CD4-positive, alpha-beta T cell treated with Interferon gamma for 1 hour (primary cell): Measurements from ENCODE around the gene PCAT6.
A peak's percentile ranks its signal among the peaks of the same experiment; 100 is the strongest.
"Not testable (repeated sequence)": the region's sequence is repeated elsewhere in the genome, so short reads cannot be mapped to it uniquely, and the experiment has no call there.

Experiments used
- DNase-seq: peaks from one replicate; pipeline ENCODE4 v3.0.0-alpha.2; 2020

PCAT6 gene

DNA sequence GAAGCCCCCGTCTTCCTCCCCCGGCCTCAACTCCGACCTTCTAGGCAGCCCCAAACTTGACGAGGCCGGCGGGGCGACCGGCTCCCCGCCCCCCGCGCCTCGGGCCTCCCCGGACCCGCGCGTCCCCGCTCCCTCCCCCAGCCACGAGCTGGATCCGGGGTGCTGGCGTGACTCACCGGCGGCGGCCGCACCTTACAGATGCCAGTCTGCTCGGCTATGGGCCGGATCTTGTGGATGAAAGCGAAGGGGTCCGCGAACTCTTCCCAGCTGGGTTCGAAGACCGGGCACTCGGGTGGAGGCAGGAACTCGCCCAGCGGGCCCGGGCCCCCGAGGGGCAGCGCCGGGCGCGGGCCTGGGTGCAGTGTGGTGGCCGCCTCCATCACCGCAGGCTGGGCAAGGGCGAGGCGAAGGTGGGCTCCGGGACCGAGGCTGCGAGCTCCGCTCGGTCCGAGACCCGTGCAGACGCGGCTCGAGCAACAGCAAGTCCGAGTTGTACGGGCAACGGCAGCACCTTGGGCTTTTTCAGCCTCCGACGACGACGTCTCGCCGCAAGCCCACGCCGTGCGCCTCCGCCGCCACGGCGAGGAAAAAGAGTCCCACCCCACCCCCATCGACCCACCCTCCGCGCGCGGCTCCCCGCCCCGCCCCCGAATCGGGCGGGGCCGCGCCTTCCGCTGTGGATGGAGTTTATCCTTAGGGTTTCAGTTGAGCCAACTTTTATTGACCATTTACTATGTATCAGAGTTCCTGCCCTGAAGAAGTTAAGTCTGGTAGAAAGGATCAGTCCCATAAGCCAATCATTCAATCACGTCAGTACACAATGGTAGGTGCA is 2.6 kb upstream of the PCAT6 start, which contains the start of gene KDM5B:
Gene KDM5B (minus strand): TSS at position 496 of the 832 bp plus-strand sequence. CDS start 116 bp downstream, at position 380.
- peak; percentile 58 for DNase-seq

GRCh38 chr1:202809597-202810159 is 1.1 kb upstream of the PCAT6 start:
- no peak for DNase-seq

DNA sequence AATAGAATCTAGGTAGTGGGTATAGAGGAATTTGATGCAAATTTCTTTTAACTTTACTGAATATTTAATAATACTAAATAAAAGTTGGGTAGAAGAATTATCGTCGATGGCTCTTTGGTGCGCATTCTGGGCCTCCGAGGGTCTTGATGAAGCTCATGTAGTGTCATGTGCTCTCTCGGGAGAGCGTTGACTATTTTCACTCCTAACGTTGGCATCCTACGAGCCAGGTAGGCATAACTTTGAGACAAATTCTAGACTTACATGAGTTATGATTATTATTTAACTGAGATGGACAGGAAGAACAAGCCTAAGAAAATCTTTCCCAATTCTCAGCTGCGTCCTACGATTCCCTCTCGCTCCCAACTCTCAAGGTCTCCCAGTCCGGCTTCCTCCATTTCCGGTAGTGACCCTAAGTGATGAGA is 550 bp upstream of the PCAT6 start:
- no peak for DNase-seq

GRCh38 chr1:202811296-202812175 is 782 bp downstream of the PCAT6 start:
- DNase-seq = peak; percentile 5

DNA sequence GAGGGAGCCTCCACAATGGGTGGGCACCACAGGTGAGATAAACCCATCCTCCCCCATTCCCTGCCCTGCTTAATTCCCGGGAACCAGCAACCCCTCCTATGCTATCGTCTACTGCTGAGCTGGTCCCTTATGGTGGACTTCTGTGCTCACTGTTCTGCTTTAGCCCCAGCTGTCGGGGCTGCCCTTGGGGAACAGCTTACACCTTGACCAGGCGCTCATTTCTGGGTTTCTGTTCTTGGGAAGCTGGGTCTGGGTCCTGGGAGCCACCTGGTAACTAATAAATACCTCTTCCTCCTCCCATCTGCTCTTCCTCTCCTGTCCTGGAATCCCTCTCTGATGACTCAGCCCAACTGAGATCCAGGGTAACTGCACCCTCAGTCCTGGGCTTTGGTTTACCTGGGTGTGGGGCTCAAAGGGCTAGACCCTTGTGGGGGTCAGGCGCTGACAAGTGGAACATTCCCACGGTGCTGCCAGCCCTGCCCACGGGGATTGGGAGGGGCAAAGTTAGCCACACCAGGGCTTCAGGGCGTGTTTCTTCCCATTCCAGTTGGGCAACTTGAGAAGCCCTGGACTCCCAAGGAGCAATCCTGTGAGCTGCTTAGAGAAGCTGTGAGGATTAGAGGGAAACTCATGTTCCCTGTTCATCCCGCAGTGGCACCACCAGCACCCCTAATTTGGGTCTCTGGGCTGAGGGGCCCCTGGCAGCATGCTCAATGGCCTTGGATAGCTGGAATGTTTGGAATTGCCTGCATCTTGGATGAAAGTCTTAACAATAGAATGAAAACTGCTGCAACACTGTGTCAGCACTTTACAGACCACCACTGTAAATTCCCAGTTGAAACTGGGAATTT is 1.6 kb downstream of the PCAT6 start:
- no peak for DNase-seq

DNA sequence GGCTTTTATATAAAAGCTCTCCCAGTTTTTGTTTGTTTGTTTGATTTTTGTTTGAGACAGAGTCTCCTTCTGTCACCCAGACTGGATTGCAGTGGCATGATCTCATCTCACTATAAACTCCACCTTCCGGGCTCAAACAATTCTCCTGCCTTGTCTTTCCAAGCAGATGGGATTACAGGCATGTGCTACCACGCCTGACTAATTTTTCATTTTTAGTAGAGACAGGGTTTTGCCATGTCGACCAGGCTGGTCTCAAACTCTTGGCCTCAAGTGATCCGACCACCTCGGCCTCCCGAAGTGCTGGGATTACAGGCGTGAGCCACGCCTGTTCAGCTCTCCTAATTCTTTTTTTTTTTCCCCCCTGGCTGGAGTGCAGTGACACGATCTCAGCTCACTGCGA is 4.4 kb downstream of the PCAT6 start:
- no peak for DNase-seq

GRCh38 chr1:202818819-202819218 is 8.1 kb downstream of the PCAT6 start:
- DNase-seq = no peak

DNA sequence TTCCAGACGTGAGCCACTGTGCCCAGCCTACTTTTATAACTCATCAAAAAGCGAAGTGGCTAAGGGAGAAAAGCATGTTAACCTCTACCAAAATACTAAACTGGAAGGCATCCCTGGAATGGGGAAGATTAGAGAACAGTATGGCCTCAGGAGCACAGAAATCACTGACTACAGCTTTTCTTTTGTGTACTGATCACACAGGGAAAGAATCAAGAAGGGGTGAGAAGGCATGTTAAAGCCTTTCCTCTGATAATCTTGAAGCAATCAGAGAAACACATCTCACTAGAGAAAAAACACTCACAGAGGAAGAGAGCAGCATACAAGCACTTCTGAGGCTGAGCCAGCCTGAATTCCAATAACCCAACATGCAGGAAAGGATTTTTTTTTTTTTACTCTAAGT is 10.7 kb downstream of the PCAT6 start:
- no peak for DNase-seq

GRCh38 chr1:202825748-202826147 is 15.0 kb downstream of the PCAT6 start:
- DNase-seq = no peak

GRCh38 chr1:202829223-202829622 is 18.5 kb downstream of the PCAT6 start:
- not testable (repeated sequence) for DNase-seq

GRCh38 chr1:202831906-202832305 is 21.2 kb downstream of the PCAT6 start:
- DNase-seq = no peak

DNA sequence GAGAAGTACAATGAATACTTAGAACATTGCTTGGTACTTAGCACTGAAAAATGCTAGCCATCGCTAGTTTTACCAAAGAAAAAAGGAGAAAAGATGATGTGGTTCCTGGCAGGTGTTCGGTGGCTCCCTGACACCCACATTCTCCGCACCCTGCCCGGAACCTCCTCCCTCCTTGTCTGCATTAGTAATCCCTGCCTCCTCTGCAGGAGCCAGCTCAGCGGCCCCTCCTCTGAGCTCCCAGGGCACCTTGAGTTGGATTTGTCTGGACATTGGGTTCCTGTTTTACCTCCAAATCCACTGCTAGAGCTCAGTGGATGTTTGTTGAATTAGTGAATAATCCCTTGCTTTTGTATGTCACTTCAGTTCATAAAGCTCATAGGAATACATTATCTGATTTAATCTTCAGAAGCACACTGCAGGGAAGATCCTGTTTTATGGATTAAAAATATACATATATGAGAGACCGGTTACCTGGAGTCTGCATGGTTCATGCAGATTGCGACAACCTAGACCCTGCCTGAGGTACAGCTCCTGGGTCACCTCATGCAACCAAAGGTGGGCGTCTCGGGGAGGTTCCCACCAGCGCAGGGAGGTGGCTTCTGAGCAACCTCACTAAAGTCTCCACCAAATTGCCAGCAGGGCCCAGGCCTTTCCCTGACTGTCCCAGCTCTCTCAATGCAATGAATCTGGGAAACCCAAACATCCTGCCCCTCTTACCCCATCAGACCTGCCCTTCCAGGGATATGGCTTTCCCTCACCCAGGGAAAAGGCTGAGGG is 24.2 kb downstream of the PCAT6 start:
- DNase-seq = no peak

DNA sequence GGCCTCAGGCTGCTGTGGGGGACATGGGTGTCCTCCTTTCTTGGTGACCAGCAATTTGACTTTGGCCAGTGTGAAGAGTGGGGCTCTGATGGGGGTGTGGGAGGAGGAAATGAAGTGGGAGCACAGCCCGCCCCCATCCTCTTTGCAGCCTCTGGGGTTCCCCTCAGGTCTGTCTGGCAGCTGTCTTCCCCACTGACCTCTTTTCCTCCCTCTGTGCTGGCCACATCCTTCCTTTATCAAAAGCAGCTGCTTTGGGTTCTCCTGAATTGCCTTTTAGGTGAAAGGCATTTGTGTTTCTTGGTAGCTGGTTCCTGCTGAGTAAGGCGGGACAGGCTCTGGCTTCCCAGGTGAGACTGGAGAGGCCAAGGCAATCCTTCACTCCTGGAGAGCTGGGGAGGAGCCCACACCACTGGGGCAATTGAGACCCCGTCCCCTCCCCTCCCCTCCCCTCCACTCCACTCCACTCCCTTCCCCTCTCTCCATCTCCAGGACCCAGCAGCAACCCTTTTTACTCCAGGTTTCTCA is 24.9 kb downstream of the PCAT6 start:
- DNase-seq = peak; percentile 24

GRCh38 chr1:202836623-202837403 is 26.1 kb downstream of the PCAT6 start:
- DNase-seq = peak; percentile 13

GRCh38 chr1:202837746-202838262 is 27.1 kb downstream of the PCAT6 start:
- no peak for DNase-seq

DNA sequence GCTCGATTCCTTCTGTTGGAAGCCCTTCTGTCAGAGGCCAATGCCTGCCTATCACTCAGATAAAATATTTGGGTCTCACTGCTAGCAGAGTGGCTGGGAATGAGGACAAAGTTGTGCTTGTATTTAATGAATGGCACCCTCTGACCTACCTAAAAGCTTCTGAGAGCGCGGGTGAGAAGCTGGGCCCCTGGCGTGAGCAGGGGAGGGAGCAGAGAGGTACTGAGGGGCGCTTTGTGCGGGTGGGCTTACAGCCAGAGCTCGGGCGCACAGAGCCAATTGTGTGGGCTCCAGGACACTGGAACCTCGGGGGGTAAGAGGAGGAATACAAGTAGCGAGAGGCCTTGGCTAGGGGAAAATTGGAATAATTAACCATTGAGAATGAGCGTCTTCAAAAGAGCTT is 32.3 kb downstream of the PCAT6 start:
- no peak for DNase-seq

GRCh38 chr1:202844259-202844658 is 33.5 kb downstream of the PCAT6 start:
- DNase-seq = no peak

DNA sequence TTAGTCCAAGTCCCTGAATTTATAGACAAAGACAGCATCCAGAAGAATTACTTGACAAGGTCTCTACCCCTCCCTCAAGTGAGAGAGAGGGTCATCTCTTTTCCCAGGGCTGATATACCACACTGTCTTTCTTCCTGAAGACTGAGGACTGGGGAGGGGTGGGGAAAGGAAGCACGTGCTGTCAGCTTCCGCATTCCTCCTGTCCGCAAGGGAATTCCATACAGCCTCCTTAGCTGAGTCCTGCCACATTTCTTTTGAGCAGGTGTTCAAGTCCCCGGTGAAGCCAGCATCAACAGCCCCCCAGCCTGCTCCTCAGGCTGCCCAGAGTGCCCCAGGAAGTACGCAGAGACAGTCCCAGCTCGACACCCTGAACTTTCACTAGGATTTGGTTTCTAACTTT is 34.2 kb downstream of the PCAT6 start:
- no peak for DNase-seq

- DNase-seq = no peak
These were observed 37.4 kb downstream of the PCAT6 start for GRCh38 chr1:202848191-202848542.

GRCh38 chr1:202850593-202851362 is 40.0 kb downstream of the PCAT6 start:
- no peak for DNase-seq
